ENCODE measurements around the gene ZC3H15. TPM values are rescaled to one million over a fixed set of nuclear protein-coding genes. Genes with fewer than 3 reads are reported as not detected.

ZC3H15 gene
- total RNA-seq (2021; fragmentation: NEBNext Ultra II Directional; extraction: Animal tissue kit (Norgen Biotek cat#: 25700)) (76.5 and 80.8 TPM in 2 replicates), polyA plus RNA-seq (2011; rRNA removed) (15.9 and 32.0 TPM in 2 replicates), polyA minus RNA-seq (2011; rRNA and poly(A)+ RNA removed) (24.2 and 24.7 TPM in 2 replicates)
- polyA plus RNA-seq (2011; cell fraction: cytosol; rRNA removed), result 52.8 TPM
- polyA plus RNA-seq (2011; cell fraction: nucleus; rRNA removed), result 11.5 TPM
- 49.0 to 97.4 TPM (median 55.0 TPM) in 4 replicates for polyA plus RNA-seq (2012, experiment 1 of 2)
- 6.5 TPM for polyA plus RNA-seq (2012, experiment 2 of 2)
- 87.1 TPM for polyA plus RNA-seq (2013, experiment 1 of 2)
- polyA plus RNA-seq (2013, experiment 2 of 2), result 89.5 TPM
- 40.8 TPM for polyA minus RNA-seq (2011; cell fraction: cytosol; rRNA and poly(A)+ RNA removed)
- polyA minus RNA-seq (2011; cell fraction: nucleus; rRNA and poly(A)+ RNA removed), result 34.2 TPM
- long read RNA-seq, experiment 1, transcript ZC3H15-201 (10 exons, 2,138 nt), result minor isoform, 6 of 80 reads
- long read RNA-seq, experiment 1, transcript ZC3H15-209 (4 exons, 881 nt), result major isoform, 20 of 80 reads
- long read RNA-seq, experiment 1, partial matches to known transcripts, result 50 of 80 reads
- long read RNA-seq, experiment 1, other reads (novel, unspliced or antisense), result 4 of 80 reads
- long read RNA-seq, experiment 2, transcript ZC3H15-201 (10 exons, 2,138 nt), result major isoform, 100 of 149 reads
- long read RNA-seq, experiment 2, partial matches to known transcripts, result 40 of 149 reads
- long read RNA-seq, experiment 2, other reads (novel, unspliced or antisense), result 8 of 149 reads

DNA sequence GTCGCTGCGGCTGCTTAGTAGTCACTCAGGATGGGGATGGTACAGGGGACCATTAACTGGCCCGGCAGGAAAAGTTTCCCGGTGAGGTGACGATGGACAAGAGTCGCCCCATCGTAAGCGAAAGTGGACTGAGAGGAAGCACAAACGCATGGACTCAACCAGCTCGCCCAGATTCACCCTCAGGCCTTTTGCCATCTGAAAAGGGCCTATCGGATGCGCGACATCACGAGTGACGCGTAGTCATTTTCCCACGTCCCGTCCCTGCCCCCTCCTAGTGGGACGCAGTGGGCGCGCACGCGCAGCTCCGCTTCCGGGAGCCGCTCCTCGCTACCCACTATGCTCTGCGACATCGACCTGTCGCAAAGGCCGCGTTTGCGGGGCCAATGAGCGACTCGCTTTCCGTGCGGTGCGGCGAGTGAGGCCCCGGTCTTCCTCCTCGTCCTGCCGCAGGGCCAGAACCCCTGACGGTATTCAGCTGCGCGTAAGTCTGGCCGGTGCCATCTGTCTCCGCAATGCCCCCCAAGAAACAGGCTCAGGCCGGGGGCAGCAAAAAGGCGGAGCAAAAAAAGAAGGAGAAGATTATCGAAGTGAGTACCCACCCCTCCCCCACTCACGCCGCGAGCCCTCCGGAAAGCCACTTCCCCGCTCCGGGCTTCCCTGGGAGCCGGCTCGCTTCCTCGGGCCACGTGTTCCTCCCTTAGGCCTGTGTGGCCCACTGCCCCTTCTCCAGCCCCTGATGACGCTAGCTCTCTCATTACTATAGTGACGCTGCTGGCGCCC lies at the start of gene ZC3H15:
TSS of gene ZC3H15 (plus strand) at position 390 of the 780 bp plus-strand sequence. CDS start at position 513, 123 bp downstream.
- CTCF ChIA-PET (ENCODE audit: partially characterized antibody), result interaction anchor here (1.1 kb wide), 1 partner anchor 293 kb away, joined by 3 read pairs; no protein-coding TSS in a partner anchor
- no peak for TF ChIP-seq JUN (IDR thresholded peaks at IDR 0.05; ENCODE audit: low read depth, low read length)
- TF ChIP-seq RXRA (IDR thresholded peaks at IDR 0.05; ENCODE audit: insufficient read depth, low read depth, low read length), result no peak
- TF ChIP-seq POLR2A (IDR thresholded peaks at IDR 0.05; ENCODE audit: control extremely low read depth in 1 of 2, low read depth in 2 of 2, low read length in 2 of 2), result peak; percentile 95 to 96
- TF ChIP-seq JUND (IDR thresholded peaks at IDR 0.05; ENCODE audit: low read length), result no peak
- TF ChIP-seq, protein P1, sequence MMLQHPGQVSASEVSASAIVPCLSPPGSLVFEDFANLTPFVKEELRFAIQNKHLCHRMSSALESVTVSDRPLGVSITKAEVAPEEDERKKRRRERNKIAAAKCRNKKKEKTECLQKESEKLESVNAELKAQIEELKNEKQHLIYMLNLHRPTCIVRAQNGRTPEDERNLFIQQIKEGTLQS (IDR thresholded peaks at IDR 0.05; ENCODE audit: insufficient read depth, low read depth, low read length), result peak; percentile 17; the same call in 1 of the 2 replicates
- peak; percentile 89 for TF ChIP-seq TBP (IDR thresholded peaks at IDR 0.05; ENCODE audit: low read depth, low read length)
- TF ChIP-seq RAD21 (IDR thresholded peaks at IDR 0.05 in 1 of 2, conservative IDR thresholded peaks at IDR 0.05 in 1 of 2; ENCODE audit: low read depth in 2 of 2, low read length in 2 of 2), result no peak

More for the DNA sequence above, at the start of gene ZC3H15:
- Histone ChIP-seq H3K14ac (ENCODE audit: insufficient read length) (no peak within 1 kb of the TSS), H2BK5ac (ENCODE audit: low read depth, low read length) (peak within 1 kb of the TSS; percentile 84), H2AFZ (ENCODE audit: low read length) (peak within 1 kb of the TSS; percentile 72), H3K9ac (replicated peaks in 1 of 4; ENCODE audit: extremely low read depth in 1 of 4, low read depth in 3 of 4, low read length in 3 of 4) (peak within 1 kb of the TSS; percentile 84 to 92 (median 87)), H4K91ac (replicated peaks; ENCODE audit: insufficient read length, low read length) (peak within 1 kb of the TSS; percentile 49), H3K23me2 (ENCODE audit: low read depth, low read length) (peaks cover 4% of the 10 kb centered on the region), H2BK12ac (ENCODE audit: low read depth, low read length) (peak within 1 kb of the TSS; percentile 42; the same call in 1 of the 2 replicates), H3K56ac (replicated peaks; ENCODE audit: insufficient read length, low read depth, low read length) (peak within 1 kb of the TSS; percentile 50), H4K20me1 (replicated peaks in 1 of 2; ENCODE audit: control insufficient read depth in 1 of 2, insufficient read depth in 2 of 2, low read length in 2 of 2) (peaks cover 7% of the 10 kb centered on the region in 2 experiments), H2BK120ac (replicated peaks; ENCODE audit: low read depth, low read length) (no peak within 1 kb of the TSS), H3K36me3 (ENCODE audit: control insufficient read depth in 2 of 4, insufficient read depth in 4 of 4, low read length in 3 of 4) (no peaks in the 10 kb centered on the region), H3K27ac (ENCODE audit: low read depth, low read length) (peak within 1 kb of the TSS; percentile 74), H3K4me1 (replicated peaks in 1 of 4; ENCODE audit: control insufficient read depth in 3 of 4, insufficient read depth in 4 of 4, low read length in 3 of 4) (peaks cover 0 to 3% (median 0%) of the 10 kb centered on the region in 4 experiments; a peak in 4 of 7 replicates), H3K79me2 (ENCODE audit: control insufficient read depth in 1 of 2, insufficient read depth in 2 of 2, low read length in 2 of 2) (peaks cover 30 to 70% of the 10 kb centered on the region in 2 experiments), H2BK15ac (ENCODE audit: low read length) (no peak within 1 kb of the TSS), H2BK20ac (ENCODE audit: low read length) (no peak within 1 kb of the TSS), H3K18ac (ENCODE audit: extremely low read depth, low read length) (peak within 1 kb of the TSS; percentile 76), H3K79me1 (ENCODE audit: low read depth, low read length) (0 out of 2 replicates have a peak, but pooled peaks cover 5% of the 10 kb centered on the region), H3K23ac (ENCODE audit: insufficient read length) (no peak within 1 kb of the TSS), H3K4ac (replicated peaks; ENCODE audit: insufficient read length, low read depth, low read length) (peak within 1 kb of the TSS; percentile 40), H3K9me3 (ENCODE audit: insufficient read depth in 2 of 2, low read depth in 1 of 2, low read length in 1 of 2) (no peaks in the 10 kb centered on the region), H4K8ac (ENCODE audit: extremely low read depth, insufficient read depth, low read length) (peak within 1 kb of the TSS; percentile 93; the same call in 1 of the 2 replicates), H3K4me2 (ENCODE audit: insufficient read depth in 1 of 2, low read depth in 2 of 2, low read length in 2 of 2) (peak within 1 kb of the TSS; percentile 83 to 87), H2AK5ac (ENCODE audit: low read depth, low read length) (no peak within 1 kb of the TSS), H3K27me3 (replicated peaks in 1 of 4; ENCODE audit: control insufficient read depth in 3 of 4, extremely low read depth in 1 of 4, insufficient read depth in 3 of 4, low read length in 3 of 4) (no peaks in the 10 kb centered on the region), H3K4me3 (ENCODE audit: extremely low read depth in 1 of 4, insufficient read depth in 2 of 4, low read depth in 3 of 4, low read length in 4 of 4) (peak within 1 kb of the TSS; percentile 91 to 99 (median 97)), H4K5ac (ENCODE audit: insufficient read length, low read depth, low read length) (peak within 1 kb of the TSS; percentile 93)
- POLR2A ChIA-PET (ENCODE audit: partially characterized antibody), result interaction anchor here (0.6 to 2.4 kb wide), 35 partner anchors 10 to 1061 kb away, joined by 3 to 15 read pairs (median 3); partner anchors contain the start of genes FAM171B, FSIP2 and ITGAV
- DNase-seq (ENCODE audit: low read depth in 1 of 2, low spot score in 2 of 2), result peak; percentile 88 to 91
- FAIRE-seq, result peak; percentile 82
- 1% methylated on average over 58 of the region's 63 CpGs; no CpG with 5 or more reads in 1 of the 2 experiments for WGBS, 2 experiments (ENCODE audit: extremely low coverage in 1 of 2, insufficient coverage in 1 of 2, insufficient read length in 1 of 2, insufficient replicate concordance in 2 of 2, low coverage in 1 of 2, low lambda C conversion rate in 2 of 2, missing lambda C conversion rate in 1 of 2)

Data from H1 (cell line).